Measurements from ENCODE around the gene EFL1.

Gene EFL1

DNA sequence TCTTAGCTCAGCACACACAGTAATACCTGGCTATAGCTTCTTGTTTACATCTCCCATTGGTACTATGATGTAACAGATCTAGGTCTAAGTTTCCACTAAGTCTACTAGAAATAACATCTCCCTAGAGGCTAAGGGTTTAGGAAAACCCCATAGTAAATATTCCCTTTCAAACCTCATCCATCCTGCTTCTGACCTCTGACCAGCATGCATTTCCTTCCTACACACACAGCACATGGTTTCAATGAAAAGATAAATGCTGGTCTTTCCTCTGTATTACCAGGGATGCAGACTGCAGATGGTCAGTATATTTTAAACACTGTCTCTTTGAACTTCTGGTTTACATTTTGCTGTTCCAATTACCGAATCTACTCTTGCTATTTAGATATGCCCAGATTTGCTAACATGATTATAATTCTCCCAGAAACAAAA, 96.6 kb downstream of the EFL1 start:
- TF ChIP-seq NFIC (IDR thresholded peaks at IDR 0.05) = no peak
- TF ChIP-seq FOXM1 (IDR thresholded peaks at IDR 0.05; ENCODE audit: borderline replicate concordance, low read depth) = no peak
- no peak for TF ChIP-seq CREB1 (IDR thresholded peaks at IDR 0.05; ENCODE audit: low read depth)
- TF ChIP-seq, protein P1, sequence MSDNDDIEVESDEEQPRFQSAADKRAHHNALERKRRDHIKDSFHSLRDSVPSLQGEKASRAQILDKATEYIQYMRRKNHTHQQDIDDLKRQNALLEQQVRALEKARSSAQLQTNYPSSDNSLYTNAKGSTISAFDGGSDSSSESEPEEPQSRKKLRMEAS (IDR thresholded peaks at IDR 0.05) = no peak
- TF ChIP-seq EGR1 (IDR thresholded peaks at IDR 0.05) = no peak
- TF ChIP-seq, protein P2, sequence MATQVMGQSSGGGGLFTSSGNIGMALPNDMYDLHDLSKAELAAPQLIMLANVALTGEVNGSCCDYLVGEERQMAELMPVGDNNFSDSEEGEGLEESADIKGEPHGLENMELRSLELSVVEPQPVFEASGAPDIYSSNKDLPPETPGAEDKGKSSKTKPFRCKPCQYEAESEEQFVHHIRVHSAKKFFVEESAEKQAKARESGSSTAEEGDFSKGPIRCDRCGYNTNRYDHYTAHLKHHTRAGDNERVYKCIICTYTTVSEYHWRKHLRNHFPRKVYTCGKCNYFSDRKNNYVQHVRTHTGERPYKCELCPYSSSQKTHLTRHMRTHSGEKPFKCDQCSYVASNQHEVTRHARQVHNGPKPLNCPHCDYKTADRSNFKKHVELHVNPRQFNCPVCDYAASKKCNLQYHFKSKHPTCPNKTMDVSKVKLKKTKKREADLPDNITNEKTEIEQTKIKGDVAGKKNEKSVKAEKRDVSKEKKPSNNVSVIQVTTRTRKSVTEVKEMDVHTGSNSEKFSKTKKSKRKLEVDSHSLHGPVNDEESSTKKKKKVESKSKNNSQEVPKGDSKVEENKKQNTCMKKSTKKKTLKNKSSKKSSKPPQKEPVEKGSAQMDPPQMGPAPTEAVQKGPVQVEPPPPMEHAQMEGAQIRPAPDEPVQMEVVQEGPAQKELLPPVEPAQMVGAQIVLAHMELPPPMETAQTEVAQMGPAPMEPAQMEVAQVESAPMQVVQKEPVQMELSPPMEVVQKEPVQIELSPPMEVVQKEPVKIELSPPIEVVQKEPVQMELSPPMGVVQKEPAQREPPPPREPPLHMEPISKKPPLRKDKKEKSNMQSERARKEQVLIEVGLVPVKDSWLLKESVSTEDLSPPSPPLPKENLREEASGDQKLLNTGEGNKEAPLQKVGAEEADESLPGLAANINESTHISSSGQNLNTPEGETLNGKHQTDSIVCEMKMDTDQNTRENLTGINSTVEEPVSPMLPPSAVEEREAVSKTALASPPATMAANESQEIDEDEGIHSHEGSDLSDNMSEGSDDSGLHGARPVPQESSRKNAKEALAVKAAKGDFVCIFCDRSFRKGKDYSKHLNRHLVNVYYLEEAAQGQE (IDR thresholded peaks at IDR 0.05; ENCODE audit: low read depth) = no peak
- TF ChIP-seq EP300 (IDR thresholded peaks at IDR 0.05; ENCODE audit: borderline replicate concordance) = no peak
- no peak for TF ChIP-seq YY1 (IDR thresholded peaks at IDR 0.05; ENCODE audit: low read depth)
- TF ChIP-seq RAD21 (IDR thresholded peaks at IDR 0.05; ENCODE audit: low read depth) = no peak
- TF ChIP-seq TCF12 (IDR thresholded peaks at IDR 0.05; ENCODE audit: low read depth) = no peak
- TF ChIP-seq TAF1 (IDR thresholded peaks at IDR 0.05; ENCODE audit: low read depth) = no peak
- TF ChIP-seq TEAD4 (IDR thresholded peaks at IDR 0.05) = no peak
- no peak for TF ChIP-seq ZBTB7A (IDR thresholded peaks at IDR 0.05; ENCODE audit: low read depth)
- TF ChIP-seq CEBPB (IDR thresholded peaks at IDR 0.05) = no peak

DNA sequence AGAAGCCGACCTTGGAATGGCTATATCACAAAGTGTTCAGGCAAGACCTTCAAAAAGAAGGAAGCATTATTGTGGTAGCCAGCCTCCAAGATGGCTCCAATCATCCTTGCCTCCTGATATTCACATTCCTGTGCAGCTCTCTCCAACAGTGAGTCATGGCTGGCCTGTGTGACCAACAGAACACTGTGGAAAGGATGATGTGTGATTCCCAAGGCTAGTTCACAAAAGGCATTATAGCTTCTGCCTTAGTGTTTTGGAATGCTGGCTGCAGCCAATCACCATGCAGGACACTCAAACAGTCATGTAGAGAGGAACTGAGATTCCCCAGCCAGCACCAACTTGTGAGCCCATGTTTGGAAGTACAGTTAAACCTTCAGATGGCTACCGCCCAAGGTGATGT, 102.6 kb downstream of the EFL1 start:
- no peak for TF ChIP-seq TCF12 (IDR thresholded peaks at IDR 0.05; ENCODE audit: low read depth)
- no peak for TF ChIP-seq USF1 (IDR thresholded peaks at IDR 0.05)
- TF ChIP-seq, protein P1 (IDR thresholded peaks at IDR 0.05) = no peak
- TF ChIP-seq NFIC (IDR thresholded peaks at IDR 0.05) = no peak

GRCh38 chr15:82158811-82159210, 103.7 kb downstream of the EFL1 start:
- peak; percentile 69 for TF ChIP-seq TEAD4 (IDR thresholded peaks at IDR 0.05)
- TF ChIP-seq CEBPB (IDR thresholded peaks at IDR 0.05) = no peak
- TF ChIP-seq, protein P1 (IDR thresholded peaks at IDR 0.05) = no peak
- TF ChIP-seq NFIC (IDR thresholded peaks at IDR 0.05) = peak; percentile 54; the same call in 1 of the 2 replicates
- peak; percentile 81 for TF ChIP-seq USF1 (IDR thresholded peaks at IDR 0.05)
- no peak for TF ChIP-seq RAD21 (IDR thresholded peaks at IDR 0.05; ENCODE audit: low read depth)
- no peak for TF ChIP-seq TAF1 (IDR thresholded peaks at IDR 0.05; ENCODE audit: low read depth)
- no peak for TF ChIP-seq TCF12 (IDR thresholded peaks at IDR 0.05; ENCODE audit: low read depth)
- TF ChIP-seq CREB1 (IDR thresholded peaks at IDR 0.05; ENCODE audit: low read depth) = no peak
- no peak for TF ChIP-seq YY1 (IDR thresholded peaks at IDR 0.05; ENCODE audit: low read depth)

- TF ChIP-seq CREB1 (IDR thresholded peaks at IDR 0.05; ENCODE audit: low read depth) = no peak
- TF ChIP-seq YY1 (IDR thresholded peaks at IDR 0.05; ENCODE audit: low read depth) = no peak
- no peak for TF ChIP-seq TEAD4 (IDR thresholded peaks at IDR 0.05)
- TF ChIP-seq NFIC (IDR thresholded peaks at IDR 0.05) = no peak
- no peak for TF ChIP-seq CEBPB (IDR thresholded peaks at IDR 0.05)
- TF ChIP-seq EGR1 (IDR thresholded peaks at IDR 0.05) = no peak
- no peak for TF ChIP-seq TAF1 (IDR thresholded peaks at IDR 0.05; ENCODE audit: low read depth)
- TF ChIP-seq TCF12 (IDR thresholded peaks at IDR 0.05; ENCODE audit: low read depth) = no peak
- TF ChIP-seq USF1 (IDR thresholded peaks at IDR 0.05) = no peak
Observed at GRCh38 chr15:82150645-82151044, 111.9 kb downstream of the EFL1 start.

DNA sequence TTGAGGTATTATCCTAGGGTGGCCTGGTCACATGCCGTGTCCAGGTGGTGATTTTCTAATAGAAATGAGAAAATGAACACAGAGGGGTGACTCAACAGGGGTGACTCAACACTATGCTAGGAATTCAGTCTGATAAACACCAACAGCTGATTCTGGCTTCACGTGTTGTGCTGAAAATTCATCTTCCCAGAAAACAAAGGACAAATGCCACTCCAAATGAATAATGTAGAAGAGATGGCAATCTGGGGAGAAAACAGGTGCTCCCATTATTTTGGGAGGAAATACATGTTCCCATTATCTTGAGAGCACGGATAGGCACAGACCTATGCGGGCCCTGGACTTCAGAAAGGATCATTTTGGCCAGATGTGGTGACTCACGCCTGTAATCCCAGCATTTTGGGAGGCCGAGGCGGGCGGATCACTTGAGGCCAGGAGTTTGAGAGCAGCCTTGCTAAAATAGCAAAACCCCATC, 115.5 kb downstream of the EFL1 start:
- TF ChIP-seq, protein P2 (IDR thresholded peaks at IDR 0.05; ENCODE audit: low read depth) = no peak
- TF ChIP-seq, protein P1 (IDR thresholded peaks at IDR 0.05) = peak; percentile 45; the same call in 1 of the 2 replicates
- no peak for TF ChIP-seq CEBPB (IDR thresholded peaks at IDR 0.05)
- TF ChIP-seq CREB1 (IDR thresholded peaks at IDR 0.05; ENCODE audit: low read depth) = no peak
- TF ChIP-seq EP300 (IDR thresholded peaks at IDR 0.05; ENCODE audit: borderline replicate concordance) = no peak
- TF ChIP-seq TAF1 (IDR thresholded peaks at IDR 0.05; ENCODE audit: low read depth) = no peak
- no peak for TF ChIP-seq ZBTB7A (IDR thresholded peaks at IDR 0.05; ENCODE audit: low read depth)
- TF ChIP-seq FOXM1 (IDR thresholded peaks at IDR 0.05; ENCODE audit: borderline replicate concordance, low read depth) = no peak
- TF ChIP-seq TEAD4 (IDR thresholded peaks at IDR 0.05) = peak; percentile 83
- peak; percentile 54; the same call in 1 of the 2 replicates for TF ChIP-seq TCF12 (IDR thresholded peaks at IDR 0.05; ENCODE audit: low read depth)
- no peak for TF ChIP-seq RAD21 (IDR thresholded peaks at IDR 0.05; ENCODE audit: low read depth)
- no peak for TF ChIP-seq NFIC (IDR thresholded peaks at IDR 0.05)
- TF ChIP-seq YY1 (IDR thresholded peaks at IDR 0.05; ENCODE audit: low read depth) = no peak
- TF ChIP-seq EGR1 (IDR thresholded peaks at IDR 0.05) = no peak
- peak; percentile 61; the same call in 1 of the 2 replicates for TF ChIP-seq USF1 (IDR thresholded peaks at IDR 0.05)

Data from Ishikawa (cell line).